ENCODE measurements around the gene TMEM273. TPM values are rescaled to one million over a fixed set of nuclear protein-coding genes. Genes with fewer than 3 reads are reported as not detected.
"Not testable (repeated sequence)": the region's sequence is repeated elsewhere in the genome, so short reads cannot be mapped to it uniquely, and the experiment has no call there.

Gene TMEM273
- total RNA-seq, 1 experiment from 2014 or later: not detected

DNA sequence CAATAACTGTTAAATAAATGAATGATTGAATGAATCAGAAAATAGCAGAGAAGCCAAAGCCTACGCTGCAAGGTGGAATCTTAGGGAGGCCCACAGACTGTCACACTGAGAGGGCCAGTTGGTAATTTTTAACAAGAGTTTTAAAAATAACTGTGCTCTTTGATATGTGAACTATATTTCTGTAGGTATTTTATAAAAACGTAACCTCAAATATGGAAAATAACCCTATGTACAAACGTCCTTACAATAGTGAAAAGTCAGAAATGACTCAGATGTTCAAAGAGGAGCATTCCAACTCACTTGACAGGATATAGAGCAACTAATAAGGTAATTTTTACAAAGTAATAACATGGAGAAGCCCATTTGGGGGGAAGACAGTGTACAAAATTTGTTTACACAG lies 18.9 kb upstream of the TMEM273 start:
- no peak for DNase-seq (ENCODE audit: extremely low read depth, low read depth)

DNA sequence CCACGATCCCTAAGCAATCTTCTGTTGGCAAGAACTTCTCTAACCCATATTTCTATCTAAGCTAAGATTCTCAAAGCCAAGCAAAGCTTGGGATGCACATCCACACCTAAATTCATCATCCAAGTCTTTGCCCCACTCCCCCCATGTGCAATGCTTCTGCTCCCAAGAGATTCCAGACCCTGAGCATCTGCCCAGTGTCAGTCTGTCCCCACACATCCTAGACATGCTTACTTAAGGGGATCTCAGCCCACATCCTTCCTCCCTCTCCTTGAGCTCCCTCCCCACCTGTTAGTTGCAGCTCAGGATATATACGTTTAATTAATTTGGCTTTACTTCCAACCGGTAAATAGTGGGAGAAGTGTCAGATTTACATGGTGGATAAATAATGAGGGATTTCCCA lies 17.0 kb upstream of the TMEM273 start:
- DNase-seq (ENCODE audit: extremely low read depth, low read depth): no peak

- no peak for DNase-seq (ENCODE audit: extremely low read depth, low read depth)
These were observed 15.9 kb upstream of the TMEM273 start for GRCh38 chr10:49204119-49204518.

- DNase-seq (ENCODE audit: extremely low read depth, low read depth): no peak
These were observed 14.1 kb upstream of the TMEM273 start for GRCh38 chr10:49202266-49202665.

- no peak for DNase-seq (ENCODE audit: extremely low read depth, low read depth)
These were observed 12.7 kb upstream of the TMEM273 start for GRCh38 chr10:49200854-49201253.

- no peak for DNase-seq (ENCODE audit: extremely low read depth, low read depth)
These were observed 9.0 kb upstream of the TMEM273 start for GRCh38 chr10:49197171-49197570.

GRCh38 chr10:49195864-49196263 lies 7.7 kb upstream of the TMEM273 start:
- not testable (repeated sequence) for DNase-seq (ENCODE audit: extremely low read depth, low read depth)

- no peak for DNase-seq (ENCODE audit: extremely low read depth, low read depth)
These were observed 6.2 kb upstream of the TMEM273 start for GRCh38 chr10:49194212-49194920.

DNA sequence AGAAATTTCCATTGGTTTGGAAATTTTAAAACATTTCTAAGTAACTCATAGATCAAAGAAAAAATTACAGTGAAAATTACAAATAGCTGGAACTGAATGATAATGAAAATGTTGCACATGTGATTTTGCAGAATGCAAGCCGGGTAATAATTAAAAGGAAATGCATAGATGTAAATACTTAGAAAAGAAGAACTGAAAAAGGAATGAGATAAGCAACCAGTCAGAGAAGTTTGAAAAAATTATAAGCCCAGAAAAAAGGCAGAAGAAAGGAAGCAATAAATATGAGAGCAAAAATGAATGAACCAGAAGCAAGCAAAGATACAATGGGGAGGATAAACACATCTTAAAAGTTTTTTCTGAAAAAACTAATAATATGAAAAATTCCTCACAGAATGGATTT lies 3.2 kb upstream of the TMEM273 start:
- DNase-seq (ENCODE audit: extremely low read depth, low read depth): no peak

DNA sequence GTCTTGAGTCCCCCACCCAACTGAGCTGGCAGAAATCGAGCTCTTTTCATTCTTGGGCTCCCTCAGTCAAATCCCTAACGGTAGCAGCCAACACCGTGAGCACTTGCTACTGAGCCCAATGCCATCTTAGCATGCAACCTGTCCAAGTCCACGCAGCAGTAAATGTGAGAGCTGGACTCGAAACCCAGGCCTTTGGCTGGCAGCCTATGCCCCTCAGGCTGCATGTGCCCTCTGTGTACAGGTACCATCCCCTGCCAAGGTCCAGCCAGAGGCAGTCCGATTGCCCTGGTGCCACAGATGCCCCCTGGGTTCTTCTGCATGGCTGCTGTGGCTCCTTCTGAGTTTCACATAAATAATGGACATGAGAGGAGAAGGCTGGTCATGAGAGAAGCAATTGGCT lies 1.2 kb upstream of the TMEM273 start:
- no peak for DNase-seq (ENCODE audit: extremely low read depth, low read depth)

- no peak for DNase-seq (ENCODE audit: extremely low read depth, low read depth)
These were observed 1.1 kb downstream of the TMEM273 start for GRCh38 chr10:49187044-49187484.

GRCh38 chr10:49186613-49187012 lies 1.6 kb downstream of the TMEM273 start:
- DNase-seq (ENCODE audit: extremely low read depth, low read depth): no peak

GRCh38 chr10:49185213-49185612 lies 3.0 kb downstream of the TMEM273 start:
- DNase-seq (ENCODE audit: extremely low read depth, low read depth): no peak

GRCh38 chr10:49184642-49185111 lies 3.5 kb downstream of the TMEM273 start:
- DNase-seq (ENCODE audit: extremely low read depth, low read depth): no peak

DNA sequence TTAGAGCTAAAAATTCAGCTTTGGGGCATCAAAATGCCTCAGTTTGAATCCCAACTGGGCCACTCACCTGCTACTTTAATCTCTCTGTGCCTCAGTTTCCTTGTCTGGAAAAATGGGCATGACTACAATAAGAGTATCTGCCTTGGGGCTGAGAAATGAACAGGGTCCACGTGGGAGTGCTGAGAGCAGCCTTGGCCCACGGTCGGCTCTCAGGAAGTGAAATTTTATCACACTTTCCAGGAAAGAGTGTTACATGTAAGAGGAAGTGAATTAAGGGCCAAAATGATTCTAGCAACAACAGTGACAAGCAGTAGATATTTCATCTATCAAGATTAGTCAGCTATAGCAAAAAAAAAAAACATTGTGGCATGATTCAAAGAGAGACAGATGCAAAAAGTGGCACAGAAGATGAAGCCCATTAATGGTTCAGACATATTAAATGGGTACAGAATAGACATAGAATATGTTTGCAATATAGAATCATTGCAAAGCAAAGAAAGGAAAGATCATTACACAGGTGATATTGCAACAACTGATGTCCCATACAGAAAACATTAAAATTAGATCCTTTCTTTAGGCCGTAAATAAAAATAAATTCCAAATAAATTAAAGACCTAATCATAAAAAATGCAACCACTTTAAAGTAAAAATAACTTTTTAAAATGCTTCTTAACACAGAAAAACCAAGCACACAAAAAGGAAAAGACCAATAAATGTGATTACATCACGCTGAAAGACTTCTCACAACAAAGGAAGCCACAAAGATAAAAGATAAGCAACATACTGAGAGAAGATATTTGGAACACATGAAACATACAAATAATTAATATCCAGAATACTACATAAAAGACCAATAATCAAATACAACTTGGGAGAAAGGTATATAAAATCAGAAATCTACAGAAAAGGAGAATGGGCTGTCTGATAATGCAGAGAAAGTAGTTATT lies 4.3 kb downstream of the TMEM273 start:
- DNase-seq (ENCODE audit: extremely low read depth, low read depth): no peak

DNA sequence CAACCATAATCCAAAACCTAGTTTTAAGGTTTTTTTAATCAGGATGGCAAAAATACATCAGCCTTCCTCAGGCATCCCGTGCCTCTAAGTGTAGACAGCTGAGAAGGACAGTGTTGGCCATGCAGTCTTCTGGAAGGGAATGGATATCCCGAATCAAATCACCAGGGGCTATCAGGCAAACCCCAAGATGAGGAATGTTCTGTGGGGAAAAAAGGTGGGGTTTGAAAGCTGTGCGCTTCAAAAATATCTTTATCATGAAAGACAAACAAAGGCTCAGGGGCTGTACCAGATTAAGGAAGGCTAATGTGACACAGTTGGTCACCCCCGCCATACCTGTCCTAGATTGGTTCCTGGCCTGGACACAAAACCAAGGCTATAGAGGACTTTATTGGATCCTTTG lies 5.4 kb downstream of the TMEM273 start:
- no peak for DNase-seq (ENCODE audit: extremely low read depth, low read depth)

- DNase-seq (ENCODE audit: extremely low read depth, low read depth): no peak
These were observed 7.7 kb downstream of the TMEM273 start for GRCh38 chr10:49180444-49180860.

DNA sequence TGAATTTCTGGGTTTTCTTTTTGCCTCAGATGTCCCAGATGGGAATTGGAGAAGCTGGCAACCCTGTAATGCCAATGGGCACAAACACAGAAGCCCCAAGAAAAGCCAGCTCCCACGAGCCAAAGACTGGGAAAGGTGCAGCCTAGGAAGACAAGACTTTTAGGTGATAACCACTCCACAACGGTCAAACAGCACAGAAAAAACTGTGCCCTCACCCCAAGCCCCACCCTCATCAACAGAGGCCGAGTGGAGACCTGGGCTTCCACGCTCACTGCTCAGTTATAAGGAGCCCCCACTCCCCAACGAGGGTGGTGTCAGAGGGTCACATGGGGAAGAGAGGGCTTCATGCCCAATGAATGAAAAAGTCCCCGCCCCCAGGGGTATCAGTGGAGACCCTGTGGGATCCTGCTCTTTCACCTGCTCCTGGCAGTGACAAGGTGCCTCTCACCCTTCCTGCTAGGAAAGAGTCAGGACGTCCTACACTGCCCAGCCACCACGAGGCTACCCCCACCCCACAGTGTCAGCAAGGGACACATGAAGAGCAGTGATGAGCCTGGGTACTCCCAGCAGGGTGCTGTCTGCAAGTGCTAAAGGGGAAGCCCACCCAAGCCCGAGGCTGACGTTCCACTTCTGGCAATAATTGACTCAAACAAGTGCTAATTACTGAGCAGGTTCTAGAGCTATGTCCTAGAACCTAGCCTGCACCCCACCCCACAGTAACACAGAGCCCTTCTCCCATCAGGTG lies 8.3 kb downstream of the TMEM273 start:
- no peak for DNase-seq (ENCODE audit: extremely low read depth, low read depth)

- no peak for DNase-seq (ENCODE audit: extremely low read depth, low read depth)
These were observed 9.4 kb downstream of the TMEM273 start for GRCh38 chr10:49178489-49179471.
